ENCODE results near the gene MAEA. TPM values are rescaled to one million over a fixed set of nuclear protein-coding genes. Genes with fewer than 3 reads are reported as not detected.

The MAEA gene
- total RNA-seq, 3 donors from 2014 or later, result 61.9 to 66.9 (median 65.3) TPM

- Mint-ChIP-seq H3K27me3 (ENCODE audit: low read depth) (no peaks in the 10 kb centered on the region), H3K9me3 (no peaks in the 10 kb centered on the region), H3K4me1 (ENCODE audit: low read depth) (peaks cover 40% of the 10 kb centered on the region), H3K4me3 (peak within 1 kb of the TSS; percentile 89), H3K36me3 (ENCODE audit: insufficient read depth) (peaks cover 6% of the 10 kb centered on the region)
- DNase-seq (peak; percentile 100), ATAC-seq (peak; percentile 95 to 96)
Observed at GRCh38 chr4:1346781-1347409, 57.2 kb downstream of the MAEA start, which contains the start of gene UVSSA. Gene UVSSA, plus strand, starts transcription at chr4:1347208. Its CDS starts 884 bp downstream, at chr4:1348092.

DNA sequence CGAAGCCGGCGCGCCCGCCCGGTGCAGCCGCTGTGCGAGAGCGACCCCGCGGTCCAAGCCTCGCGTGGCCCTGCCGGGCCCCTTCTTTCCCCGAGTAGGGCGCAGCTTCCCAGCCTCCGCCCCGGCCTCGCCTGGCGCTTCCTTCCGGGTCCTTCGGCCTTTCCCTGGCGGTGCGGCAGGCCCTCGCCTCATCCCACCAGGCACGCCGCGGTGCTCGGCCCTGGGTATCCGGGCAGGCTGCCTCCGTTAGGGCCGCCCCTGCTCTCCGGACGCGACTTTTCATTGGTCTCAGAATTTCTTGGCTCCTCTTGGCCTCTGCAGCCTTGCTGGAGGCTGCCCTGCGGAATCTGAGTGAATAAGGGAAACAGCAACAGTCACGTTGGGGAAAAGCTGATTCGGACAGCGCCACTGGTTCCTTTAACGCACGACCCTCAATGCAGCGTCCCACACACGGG lies 57.7 kb downstream of the MAEA start:
- peaks cover 36% of the 10 kb centered on the region for H3K4me1 Mint-ChIP-seq (ENCODE audit: low read depth)
- peak; percentile 24 for DNase-seq
- H3K36me3 Mint-ChIP-seq (ENCODE audit: insufficient read depth), result peaks cover 6% of the 10 kb centered on the region
- no peaks in the 10 kb centered on the region for H3K9me3 Mint-ChIP-seq
- peak; percentile 26 to 33 for ATAC-seq
- H3K4me3 Mint-ChIP-seq, result peak overlapping the region; percentile 89
- no peaks in the 10 kb centered on the region for H3K27me3 Mint-ChIP-seq (ENCODE audit: low read depth)

- no peaks in the 10 kb centered on the region for H3K9me3 Mint-ChIP-seq
- ATAC-seq, result no peak
- peaks cover 9% of the 10 kb centered on the region for H3K36me3 Mint-ChIP-seq (ENCODE audit: insufficient read depth)
- H3K27me3 Mint-ChIP-seq (ENCODE audit: low read depth), result no peaks in the 10 kb centered on the region
- peaks cover 36% of the 10 kb centered on the region for H3K4me1 Mint-ChIP-seq (ENCODE audit: low read depth)
- H3K4me3 Mint-ChIP-seq, result peak overlapping the region; percentile 89
- no peak for DNase-seq
Observed at GRCh38 chr4:1348014-1348513, 58.4 kb downstream of the MAEA start.

DNA sequence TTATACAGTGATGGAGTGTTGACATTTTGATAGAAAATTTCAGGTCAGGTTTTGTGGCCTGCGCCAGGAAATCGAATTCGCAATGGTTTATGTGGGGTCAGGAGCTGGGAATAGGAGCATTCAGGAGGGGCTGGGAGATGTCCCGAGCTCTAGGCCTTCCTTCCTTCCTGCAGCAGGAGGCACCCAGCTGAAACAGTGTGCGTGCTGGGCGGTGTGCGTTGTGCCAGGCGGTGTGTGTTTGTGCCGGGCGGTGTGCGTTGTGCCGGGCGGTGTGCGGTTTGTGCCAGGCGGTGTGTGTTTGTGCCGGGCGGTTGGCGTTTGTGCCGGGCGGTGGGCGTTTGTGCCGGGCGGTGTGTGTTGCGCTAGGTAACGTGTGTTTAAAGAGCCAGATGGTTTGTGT lies 59.1 kb downstream of the MAEA start:
- H3K4me1 Mint-ChIP-seq (ENCODE audit: low read depth), result peaks cover 36% of the 10 kb centered on the region
- H3K36me3 Mint-ChIP-seq (ENCODE audit: insufficient read depth), result peaks cover 9% of the 10 kb centered on the region
- H3K27me3 Mint-ChIP-seq (ENCODE audit: low read depth), result no peaks in the 10 kb centered on the region
- H3K9me3 Mint-ChIP-seq, result no peaks in the 10 kb centered on the region
- no peak for ATAC-seq
- no peak for DNase-seq
- peak overlapping the region; percentile 89 for H3K4me3 Mint-ChIP-seq

DNA sequence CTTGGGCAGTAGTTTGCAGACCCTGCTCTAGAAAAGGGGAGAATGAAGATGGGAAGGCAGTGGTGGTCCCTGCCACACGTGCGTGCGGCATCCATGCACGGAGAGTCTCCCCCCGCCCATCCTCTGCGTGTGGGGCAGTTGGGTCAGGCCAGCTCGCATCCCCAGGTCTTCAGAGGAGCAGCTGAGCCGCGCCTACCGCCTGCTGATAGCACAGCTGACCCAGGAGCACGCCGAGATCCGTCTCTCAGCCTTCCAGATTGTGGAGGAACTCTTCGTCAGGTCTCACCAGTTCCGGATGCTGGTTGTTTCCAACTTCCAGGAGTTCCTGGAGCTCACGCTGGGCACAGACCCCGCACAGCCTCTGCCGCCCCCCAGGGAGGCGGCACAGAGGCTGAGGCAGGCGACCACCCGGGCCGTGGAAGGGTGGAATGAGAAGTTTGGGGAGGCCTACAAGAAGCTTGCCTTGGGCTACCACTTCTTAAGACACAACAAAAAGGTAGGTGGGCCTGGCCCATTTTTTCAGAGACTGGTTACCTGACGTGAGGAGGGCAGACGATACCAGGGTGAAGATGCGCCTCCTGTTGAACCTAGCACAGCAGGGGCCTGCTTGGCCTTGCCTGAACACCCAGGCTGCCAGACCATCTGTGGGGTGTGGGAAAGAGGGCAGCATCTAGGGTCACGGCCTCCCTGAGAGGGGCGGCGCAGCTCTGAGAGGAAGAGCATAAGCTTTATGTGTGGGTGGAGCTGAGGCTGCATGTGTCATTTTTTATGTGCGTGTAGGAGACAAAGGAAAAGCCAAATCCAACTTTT lies 59.9 kb downstream of the MAEA start:
- DNase-seq (no peak), ATAC-seq (no peak)
- Mint-ChIP-seq H3K9me3 (no peaks in the 10 kb centered on the region), H3K4me3 (no peak overlapping the region), H3K4me1 (ENCODE audit: low read depth) (peaks cover 35% of the 10 kb centered on the region), H3K27me3 (ENCODE audit: low read depth) (no peaks in the 10 kb centered on the region), H3K36me3 (ENCODE audit: insufficient read depth) (peaks cover 12% of the 10 kb centered on the region)

DNA sequence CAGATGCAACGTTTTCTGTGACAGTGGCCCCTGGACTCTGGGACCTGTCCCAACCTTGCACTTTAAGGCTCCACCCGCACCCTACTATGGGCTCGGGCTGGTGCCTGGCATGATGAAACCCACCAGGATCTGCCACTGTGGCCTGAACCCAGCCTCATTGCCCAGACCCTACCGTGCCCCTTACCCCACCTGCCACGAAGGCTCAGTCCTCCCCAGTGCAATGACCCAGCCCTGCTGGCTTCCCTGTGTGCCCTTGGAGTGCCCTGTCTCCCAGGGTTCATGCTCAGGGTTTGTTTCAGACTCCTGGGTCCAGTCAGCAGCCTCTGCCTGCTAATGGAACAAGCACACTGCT lies 60.5 kb downstream of the MAEA start:
- no peaks in the 10 kb centered on the region for H3K9me3 Mint-ChIP-seq
- no peak for ATAC-seq
- no peak overlapping the region for H3K4me3 Mint-ChIP-seq
- H3K36me3 Mint-ChIP-seq (ENCODE audit: insufficient read depth), result peaks cover 12% of the 10 kb centered on the region
- peaks cover 29% of the 10 kb centered on the region for H3K4me1 Mint-ChIP-seq (ENCODE audit: low read depth)
- no peak for DNase-seq
- no peaks in the 10 kb centered on the region for H3K27me3 Mint-ChIP-seq (ENCODE audit: low read depth)

- H3K9me3 Mint-ChIP-seq, result no peaks in the 10 kb centered on the region
- H3K36me3 Mint-ChIP-seq (ENCODE audit: insufficient read depth), result peaks cover 17% of the 10 kb centered on the region
- ATAC-seq, result peak; percentile 25 to 38
- H3K4me3 Mint-ChIP-seq, result no peak overlapping the region
- H3K27me3 Mint-ChIP-seq (ENCODE audit: low read depth), result no peaks in the 10 kb centered on the region
- H3K4me1 Mint-ChIP-seq (ENCODE audit: low read depth), result peaks cover 25% of the 10 kb centered on the region
- DNase-seq, result peak; percentile 90
Observed at GRCh38 chr4:1351854-1352566, 62.3 kb downstream of the MAEA start.

DNA sequence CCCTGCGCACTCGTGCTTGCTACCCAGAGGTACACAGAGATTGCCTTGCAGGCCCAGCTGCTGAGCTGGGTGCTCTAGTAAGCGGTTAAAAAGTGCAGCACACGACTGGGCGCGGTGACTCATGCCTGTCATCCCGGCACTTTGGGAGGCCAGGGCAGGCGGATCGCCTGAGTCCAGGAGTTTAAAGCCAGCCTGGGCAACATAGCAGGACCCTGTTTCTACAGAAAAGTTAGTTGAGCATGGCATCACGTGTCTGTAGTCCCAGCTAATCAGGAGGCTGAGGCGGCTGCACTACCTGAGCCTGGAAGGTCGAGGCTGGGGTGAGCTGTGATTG lies 62.8 kb downstream of the MAEA start:
- Mint-ChIP-seq H3K9me3 (no peaks in the 10 kb centered on the region), H3K4me3 (no peak overlapping the region), H3K36me3 (ENCODE audit: insufficient read depth) (peaks cover 17% of the 10 kb centered on the region), H3K27me3 (ENCODE audit: low read depth) (no peaks in the 10 kb centered on the region), H3K4me1 (ENCODE audit: low read depth) (peaks cover 25% of the 10 kb centered on the region)
- no peak for ATAC-seq
- no peak for DNase-seq

GRCh38 chr4:1353186-1354055 lies 63.7 kb downstream of the MAEA start:
- Mint-ChIP-seq H3K9me3 (no peaks in the 10 kb centered on the region), H3K4me1 (ENCODE audit: low read depth) (peaks cover 21% of the 10 kb centered on the region), H3K4me3 (no peak overlapping the region), H3K27me3 (ENCODE audit: low read depth) (no peaks in the 10 kb centered on the region), H3K36me3 (ENCODE audit: insufficient read depth) (peaks cover 17% of the 10 kb centered on the region)
- no peak for DNase-seq
- ATAC-seq, result no peak

GRCh38 chr4:1354136-1354982 lies 64.7 kb downstream of the MAEA start:
- H3K9me3 Mint-ChIP-seq, result no peaks in the 10 kb centered on the region
- H3K4me1 Mint-ChIP-seq (ENCODE audit: low read depth), result peaks cover 12% of the 10 kb centered on the region
- H3K27me3 Mint-ChIP-seq (ENCODE audit: low read depth), result no peaks in the 10 kb centered on the region
- no peak overlapping the region for H3K4me3 Mint-ChIP-seq
- no peak for DNase-seq
- no peak for ATAC-seq
- peaks cover 16% of the 10 kb centered on the region for H3K36me3 Mint-ChIP-seq (ENCODE audit: insufficient read depth)

DNA sequence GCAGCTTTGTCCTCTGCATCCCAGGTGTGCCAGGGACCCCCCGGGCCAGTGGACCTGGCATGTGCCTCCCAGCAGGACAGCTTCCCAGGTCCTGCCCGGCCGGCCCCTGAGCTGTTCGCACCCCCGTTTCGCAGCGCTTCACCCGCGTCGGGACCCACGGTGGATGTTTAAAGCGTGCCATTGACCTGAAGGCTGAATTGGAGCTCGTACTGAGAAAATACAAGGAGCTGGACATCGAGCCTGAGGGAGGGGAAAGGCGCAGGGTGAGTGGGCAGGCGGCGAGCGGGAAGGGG lies 65.2 kb downstream of the MAEA start:
- DNase-seq (no peak), ATAC-seq (no peak)
- no peak overlapping the region for H3K4me3 Mint-ChIP-seq
- peaks cover 10% of the 10 kb centered on the region for H3K4me1 Mint-ChIP-seq (ENCODE audit: low read depth)
- H3K27me3 Mint-ChIP-seq (ENCODE audit: low read depth), result no peaks in the 10 kb centered on the region
- H3K9me3 Mint-ChIP-seq, result no peaks in the 10 kb centered on the region
- peaks cover 16% of the 10 kb centered on the region for H3K36me3 Mint-ChIP-seq (ENCODE audit: insufficient read depth)

DNA sequence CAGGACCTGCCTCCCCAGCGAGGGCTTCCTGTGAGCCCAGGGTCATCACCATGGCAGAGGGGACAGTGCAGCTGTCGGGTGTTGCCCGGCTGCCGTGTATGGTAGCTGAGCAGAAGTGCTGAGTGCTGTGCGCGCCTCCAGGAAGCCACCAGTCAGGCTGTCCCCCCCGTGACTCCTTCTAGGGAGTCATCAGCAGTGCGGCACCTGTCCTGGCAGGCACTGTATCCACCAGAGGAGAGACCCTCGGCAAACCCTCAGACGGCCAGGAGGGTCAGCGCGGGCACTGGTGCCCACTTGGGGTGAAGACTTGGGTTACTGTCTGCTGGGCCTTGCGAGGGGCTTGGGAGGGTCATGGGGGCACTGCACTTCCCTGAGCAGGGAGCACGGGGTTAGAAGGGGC lies 65.7 kb downstream of the MAEA start:
- Mint-ChIP-seq H3K36me3 (ENCODE audit: insufficient read depth) (peaks cover 16% of the 10 kb centered on the region), H3K27me3 (ENCODE audit: low read depth) (no peaks in the 10 kb centered on the region), H3K9me3 (no peaks in the 10 kb centered on the region), H3K4me3 (no peak overlapping the region), H3K4me1 (ENCODE audit: low read depth) (peaks cover 7% of the 10 kb centered on the region)
- DNase-seq, result no peak
- no peak for ATAC-seq

- no peak overlapping the region for H3K4me3 Mint-ChIP-seq
- H3K27me3 Mint-ChIP-seq (ENCODE audit: low read depth), result no peaks in the 10 kb centered on the region
- peaks cover 5% of the 10 kb centered on the region for H3K4me1 Mint-ChIP-seq (ENCODE audit: low read depth)
- no peak for ATAC-seq
- H3K36me3 Mint-ChIP-seq (ENCODE audit: insufficient read depth), result peaks cover 16% of the 10 kb centered on the region
- no peaks in the 10 kb centered on the region for H3K9me3 Mint-ChIP-seq
- peak; percentile 44 for DNase-seq
Observed at GRCh38 chr4:1356181-1356998, 66.7 kb downstream of the MAEA start.
